HepG2 (cell line): ENCODE data around the gene RNF183. TPM values are rescaled to one million over a fixed set of nuclear protein-coding genes. Genes with fewer than 3 reads are reported as not detected.

Source experiments
- BCL6 ChIP-seq: IDR thresholded peaks from 2 replicates; pipeline ENCODE4 v1.6.1; 2016; ENCODE audit warnings: missing genetic modification reagents, missing compliant biosample characterization
- E2F5 ChIP-seq: sonication (generic); formaldehyde crosslinking; conservative IDR thresholded peaks from 2 replicates; pipeline ENCODE4 v1.4.0; 2020; ENCODE audit warnings: missing genetic modification reagents
- MEF2D ChIP-seq: sonication (generic); formaldehyde crosslinking; IDR thresholded peaks from 2 replicates; pipeline ENCODE4 v1.5.1; 2020; ENCODE audit warnings: mild to moderate bottlenecking, missing genetic modification reagents
- NCOA1 ChIP-seq: sonication (generic); formaldehyde crosslinking; IDR thresholded peaks from 2 replicates; pipeline ENCODE4 v1.9.0; 2021; ENCODE audit warnings: missing genetic modification reagents
- PCBP2 ChIP-seq: fragments of 200-400 bp; formaldehyde crosslinking; optimal IDR thresholded peaks from 2 replicates; pipeline ENCODE3; 2018; ENCODE audit warnings: low read length, low read depth; ENCODE audit not compliant: poor library complexity, severe bottlenecking
- RXRA ChIP-seq: sonication (generic); formaldehyde crosslinking; IDR thresholded peaks from 2 replicates; pipeline ENCODE4 v1.5.1; 2020; ENCODE audit warnings: missing genetic modification reagents
- SPEN ChIP-seq: sonication (generic); formaldehyde crosslinking; IDR thresholded peaks from 2 replicates; pipeline ENCODE4 v1.5.1; 2020; ENCODE audit warnings: low read depth, mild to moderate bottlenecking, missing genetic modification reagents
- THAP8 ChIP-seq: sonication (generic); formaldehyde crosslinking; IDR thresholded peaks from 2 replicates; pipeline ENCODE4 v1.5.1; 2020; ENCODE audit warnings: missing genetic modification reagents, mild to moderate bottlenecking, borderline replicate concordance
- ZFYVE20 ChIP-seq: sonication (generic); formaldehyde crosslinking; IDR thresholded peaks from 2 replicates; pipeline ENCODE4 v1.8.0; 2023; ENCODE audit warnings: low read depth, mild to moderate bottlenecking, moderate library complexity, missing genetic modification reagents, borderline replicate concordance
- ZNF10 ChIP-seq: sonication (generic); formaldehyde crosslinking; IDR thresholded peaks from 2 replicates; pipeline ENCODE4 v1.4.0; 2020; ENCODE audit warnings: mild to moderate bottlenecking, low read depth, missing genetic modification reagents, borderline replicate concordance
- ZNF224 ChIP-seq: sonication (generic); formaldehyde crosslinking; IDR thresholded peaks from 2 replicates; pipeline ENCODE4 v1.5.0; 2020; ENCODE audit warnings: mild to moderate bottlenecking, missing genetic modification reagents
- ZNF263 ChIP-seq: sonication (generic); formaldehyde crosslinking; IDR thresholded peaks from 2 replicates; pipeline ENCODE4 v1.4.0; 2020; ENCODE audit warnings: missing genetic modification reagents
- ZNF326 ChIP-seq: sonication (generic); formaldehyde crosslinking; IDR thresholded peaks from 2 replicates; pipeline ENCODE4 v1.4.0; 2020; ENCODE audit warnings: missing genetic modification reagents, borderline replicate concordance
- ZNF510 ChIP-seq: sonication (generic); formaldehyde crosslinking; IDR thresholded peaks from 2 replicates; pipeline ENCODE4 v1.4.0; 2020; ENCODE audit warnings: low read depth, mild to moderate bottlenecking, missing genetic modification reagents
- ZNF552 ChIP-seq: sonication (generic); formaldehyde crosslinking; IDR thresholded peaks from 2 replicates; pipeline ENCODE4 v1.9.0; 2022; ENCODE audit warnings: missing genetic modification reagents, mild to moderate bottlenecking, borderline replicate concordance
- ZNF563 ChIP-seq: sonication (generic); formaldehyde crosslinking; IDR thresholded peaks from 2 replicates; pipeline ENCODE4 v1.8.0; 2022; ENCODE audit warnings: mild to moderate bottlenecking, moderate library complexity, missing genetic modification reagents
- ZNF704 ChIP-seq: sonication (generic); formaldehyde crosslinking; IDR thresholded peaks from 2 replicates; pipeline ENCODE4 v1.8.1; 2023; ENCODE audit warnings: mild to moderate bottlenecking, inconsistent platforms, moderate library complexity, missing genetic modification reagents, borderline replicate concordance
- polyA plus RNA-seq, 8 experiments: library from polyadenylated mRNA; depleted of rRNA in 3 of 8; stranded (reverse) in 7 of 8; unstranded in 1 of 8; fragments of >200 nt; fragmentation: Illumina TruSeq in 4 of 8; extraction: Trizol in 4 of 8; gene quantifications; 2 replicates each; pipeline versions ENCODE4 v1.2.1 to v1.2.3, GENCODE V29; 2011 to 2016; ENCODE audit warnings: low read depth in 4 of 8, missing spikeins in 1 of 8, mixed read lengths in 1 of 8; ENCODE audit not compliant: insufficient read depth in 1 of 8
- total RNA-seq, 5 experiments: library from RNA; depleted of rRNA; stranded (reverse); fragments of >200 nt; fragmentation: Illumina TruSeq; extraction: Trizol; gene quantifications; 2 replicates each; pipeline ENCODE4 v1.2.3, GENCODE V29; 2016; ENCODE audit warnings: low read depth in 1 of 5
- TF ChIP-seq, protein P1 (sequence below): IDR thresholded peaks from 2 replicates; pipeline ENCODE4 v1.6.1; 2012; ENCODE audit warnings: inconsistent platforms
- TF ChIP-seq, protein P2 (sequence below): sonication (generic); formaldehyde crosslinking; IDR thresholded peaks from 2 replicates; pipeline ENCODE4 v1.4.0; 2020; ENCODE audit warnings: missing genetic modification reagents

Gene RNF183
- total and polyA plus RNA-seq, 2 of the 13 experiments (the other 11 are each of a cell fraction or from before 2014, with no cell fraction given), result 0.13 to 6.5 TPM

DNA sequence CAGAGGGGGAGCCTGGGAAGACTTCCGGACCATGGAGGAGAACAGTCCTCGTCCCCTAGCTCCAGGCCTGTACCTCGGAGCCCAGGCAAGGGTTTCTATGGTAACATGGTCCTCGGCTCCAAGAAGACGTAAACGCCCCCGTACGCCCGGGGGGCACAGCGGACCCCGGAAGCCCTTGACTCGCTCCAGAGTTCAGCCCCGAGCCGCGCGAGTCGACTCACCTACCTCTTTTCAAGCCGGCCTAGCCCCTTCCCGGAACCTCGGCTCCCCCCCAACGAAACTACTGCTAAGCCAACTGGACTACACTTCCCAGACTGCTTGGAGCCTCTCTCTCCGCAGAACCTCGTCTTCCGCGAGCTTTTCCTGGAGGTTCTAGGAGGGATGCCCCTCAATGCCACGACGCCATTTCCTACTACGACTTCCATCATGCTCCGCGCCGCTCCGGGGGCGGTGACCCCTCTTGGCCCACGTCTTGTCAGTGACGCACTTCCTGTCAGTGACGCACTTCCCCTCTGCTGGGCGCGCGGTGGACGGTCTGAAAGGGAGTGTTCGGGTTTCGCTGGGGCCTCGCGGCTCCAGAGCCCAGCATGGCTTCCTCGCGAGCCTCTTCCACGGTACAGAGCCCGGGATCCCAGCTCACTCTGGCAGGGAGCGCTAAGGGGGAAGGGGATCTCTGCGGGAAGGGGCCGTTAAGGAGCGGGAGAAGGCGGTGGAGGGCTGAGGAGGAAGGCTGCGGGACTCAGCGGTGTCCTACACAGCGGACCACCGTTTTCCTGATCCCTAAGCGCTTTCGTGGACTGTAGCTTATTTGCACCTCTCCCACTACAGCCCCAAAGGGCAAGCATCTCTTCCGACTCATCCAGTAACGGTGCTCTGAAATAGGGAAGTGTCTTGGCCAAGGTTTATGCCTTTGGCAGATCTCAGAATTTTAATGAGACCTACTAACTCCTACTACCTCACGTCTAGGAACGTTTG, 27.7 kb downstream of the RNF183 start, which contains the start of the genes CDC26 and PRPF4 (continued):
- TF ChIP-seq SPEN (CRISPR knock-in tag) (peak; percentile 89), RXRA (CRISPR knock-in tag) (peak; percentile 90), PCBP2 (no peak), ZNF10 (CRISPR knock-in tag) (no peak), ZNF704 (CRISPR knock-in tag) (no peak), NCOA1 (CRISPR knock-in tag) (no peak), ZNF263 (CRISPR knock-in tag) (peak; percentile 66; the same call in 1 of the 2 replicates), BCL6 (no peak; the same call in 1 of the 2 replicates), ZNF224 (no peak), MEF2D (CRISPR knock-in tag) (0 out of 2 replicates have a peak, but pooled peaks have one; percentile 18), E2F5 (CRISPR knock-in tag) (peak; percentile 45; the same call in 1 of the 2 replicates), ZFYVE20 (CRISPR knock-in tag) (no peak), ZNF563 (CRISPR knock-in tag) (no peak), ZNF510 (CRISPR knock-in tag) (peak; percentile 85), THAP8 (CRISPR knock-in tag) (peak; percentile 50; the same call in 1 of the 2 replicates), ZNF326 (no peak), ZNF552 (CRISPR knock-in tag) (peak; percentile 8; the same call in 1 of the 2 replicates)
- TF ChIP-seq, protein P1, sequence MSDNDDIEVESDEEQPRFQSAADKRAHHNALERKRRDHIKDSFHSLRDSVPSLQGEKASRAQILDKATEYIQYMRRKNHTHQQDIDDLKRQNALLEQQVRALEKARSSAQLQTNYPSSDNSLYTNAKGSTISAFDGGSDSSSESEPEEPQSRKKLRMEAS, result peak; percentile 85
- TF ChIP-seq, protein P2, sequence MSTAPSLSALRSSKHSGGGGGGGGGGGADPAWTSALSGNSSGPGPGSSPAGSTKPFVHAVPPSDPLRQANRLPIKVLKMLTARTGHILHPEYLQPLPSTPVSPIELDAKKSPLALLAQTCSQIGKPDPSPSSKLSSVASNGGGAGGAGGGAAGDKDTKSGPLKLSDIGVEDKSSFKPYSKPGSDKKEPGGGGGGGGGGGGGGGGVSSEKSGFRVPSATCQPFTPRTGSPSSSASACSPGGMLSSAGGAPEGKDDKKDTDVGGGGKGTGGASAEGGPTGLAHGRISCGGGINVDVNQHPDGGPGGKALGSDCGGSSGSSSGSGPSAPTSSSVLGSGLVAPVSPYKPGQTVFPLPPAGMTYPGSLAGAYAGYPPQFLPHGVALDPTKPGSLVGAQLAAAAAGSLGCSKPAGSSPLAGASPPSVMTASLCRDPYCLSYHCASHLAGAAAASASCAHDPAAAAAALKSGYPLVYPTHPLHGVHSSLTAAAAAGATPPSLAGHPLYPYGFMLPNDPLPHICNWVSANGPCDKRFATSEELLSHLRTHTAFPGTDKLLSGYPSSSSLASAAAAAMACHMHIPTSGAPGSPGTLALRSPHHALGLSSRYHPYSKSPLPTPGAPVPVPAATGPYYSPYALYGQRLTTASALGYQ (CRISPR knock-in tag), result no peak; the same call in 1 of the 2 replicates
